IPS-18a (cell line): ENCODE data around the gene SLC2A8.

Experiments used
- H3K27ac ChIP-seq: one replicate; pipeline ENCODE4 v1.5.1; 2013; ENCODE audit warnings: low read length
- H3K27me3 ChIP-seq: one replicate; pipeline ENCODE4 v1.6.1; 2013; ENCODE audit warnings: mild to moderate bottlenecking, low read length; ENCODE audit not compliant: control insufficient read depth, insufficient read depth
- H3K36me3 ChIP-seq: one replicate; pipeline ENCODE4 v1.6.1; 2013; ENCODE audit warnings: low read depth, low read length; ENCODE audit not compliant: control insufficient read depth
- H3K4me1 ChIP-seq: one replicate; pipeline ENCODE4 v1.6.1; 2013; ENCODE audit warnings: low read depth, low read length; ENCODE audit not compliant: control insufficient read depth
- H3K4me3 ChIP-seq: one replicate; pipeline ENCODE4 v1.5.1; 2013; ENCODE audit warnings: low read length
- H3K9ac ChIP-seq: one replicate; pipeline ENCODE4 v1.6.1; 2013; ENCODE audit warnings: mild to moderate bottlenecking, low read length, moderate library complexity
- H3K9me3 ChIP-seq: one replicate; pipeline ENCODE4 v1.6.1; 2013; ENCODE audit warnings: low read depth, low read length; ENCODE audit not compliant: control insufficient read depth

SLC2A8 gene

GRCh38 chr9:127406799-127407491 is 10.0 kb downstream of the SLC2A8 start:
- Histone ChIP-seq H3K4me1 (no peaks in the 10 kb centered on the region), H3K9ac (no peak overlapping the region), H3K36me3 (peaks cover 3% of the 10 kb centered on the region), H3K27me3 (no peaks in the 10 kb centered on the region), H3K9me3 (no peaks in the 10 kb centered on the region), H3K27ac (no peak overlapping the region), H3K4me3 (no peak overlapping the region)

GRCh38 chr9:127407492-127407843 is 10.5 kb downstream of the SLC2A8 start:
- no peak overlapping the region for H3K4me3 ChIP-seq
- H3K36me3 ChIP-seq: peaks cover 3% of the 10 kb centered on the region
- H3K27ac ChIP-seq: no peak overlapping the region
- H3K4me1 ChIP-seq: no peaks in the 10 kb centered on the region
- H3K27me3 ChIP-seq: no peaks in the 10 kb centered on the region
- H3K9me3 ChIP-seq: no peaks in the 10 kb centered on the region
- no peak overlapping the region for H3K9ac ChIP-seq

GRCh38 chr9:127411122-127411521 is 14.2 kb downstream of the SLC2A8 start:
- no peak overlapping the region for H3K9ac ChIP-seq
- no peak overlapping the region for H3K4me3 ChIP-seq
- H3K27me3 ChIP-seq: no peaks in the 10 kb centered on the region
- H3K36me3 ChIP-seq: no peaks in the 10 kb centered on the region
- no peak overlapping the region for H3K27ac ChIP-seq
- H3K4me1 ChIP-seq: no peaks in the 10 kb centered on the region
- H3K9me3 ChIP-seq: no peaks in the 10 kb centered on the region

- Histone ChIP-seq H3K9me3 (no peaks in the 10 kb centered on the region), H3K4me3 (no peak overlapping the region), H3K36me3 (no peaks in the 10 kb centered on the region), H3K27me3 (no peaks in the 10 kb centered on the region), H3K4me1 (no peaks in the 10 kb centered on the region), H3K27ac (no peak overlapping the region), H3K9ac (no peak overlapping the region)
Measured at GRCh38 chr9:127415141-127415540, 18.2 kb downstream of the SLC2A8 start.

- Histone ChIP-seq H3K27ac (no peak overlapping the region), H3K4me1 (no peaks in the 10 kb centered on the region), H3K9me3 (no peaks in the 10 kb centered on the region), H3K4me3 (no peak overlapping the region), H3K27me3 (no peaks in the 10 kb centered on the region), H3K9ac (no peak overlapping the region), H3K36me3 (no peaks in the 10 kb centered on the region)
Measured at GRCh38 chr9:127415657-127416056, 18.7 kb downstream of the SLC2A8 start.

- Histone ChIP-seq H3K4me1 (no peaks in the 10 kb centered on the region), H3K27ac (no peak overlapping the region), H3K9me3 (no peaks in the 10 kb centered on the region), H3K9ac (no peak overlapping the region), H3K4me3 (no peak overlapping the region), H3K36me3 (no peaks in the 10 kb centered on the region), H3K27me3 (no peaks in the 10 kb centered on the region)
Measured at GRCh38 chr9:127417131-127418036, 20.4 kb downstream of the SLC2A8 start.

GRCh38 chr9:127418037-127418471 is 21.1 kb downstream of the SLC2A8 start:
- no peak overlapping the region for H3K4me3 ChIP-seq
- no peak overlapping the region for H3K9ac ChIP-seq
- no peak overlapping the region for H3K27ac ChIP-seq
- H3K9me3 ChIP-seq: no peaks in the 10 kb centered on the region
- H3K36me3 ChIP-seq: no peaks in the 10 kb centered on the region
- H3K27me3 ChIP-seq: no peaks in the 10 kb centered on the region
- no peaks in the 10 kb centered on the region for H3K4me1 ChIP-seq

GRCh38 chr9:127419348-127419747 is 22.4 kb downstream of the SLC2A8 start:
- H3K36me3 ChIP-seq: no peaks in the 10 kb centered on the region
- H3K4me1 ChIP-seq: no peaks in the 10 kb centered on the region
- no peaks in the 10 kb centered on the region for H3K27me3 ChIP-seq
- H3K9me3 ChIP-seq: no peaks in the 10 kb centered on the region
- no peak overlapping the region for H3K27ac ChIP-seq
- no peak overlapping the region for H3K4me3 ChIP-seq
- no peak overlapping the region for H3K9ac ChIP-seq

- H3K4me3 ChIP-seq: no peak overlapping the region
- H3K27me3 ChIP-seq: no peaks in the 10 kb centered on the region
- no peak overlapping the region for H3K27ac ChIP-seq
- no peak overlapping the region for H3K9ac ChIP-seq
- H3K4me1 ChIP-seq: peaks cover 4% of the 10 kb centered on the region
- no peaks in the 10 kb centered on the region for H3K36me3 ChIP-seq
- H3K9me3 ChIP-seq: no peaks in the 10 kb centered on the region
Measured at GRCh38 chr9:127421057-127421456, 24.1 kb downstream of the SLC2A8 start.

GRCh38 chr9:127422133-127422782 is 25.3 kb downstream of the SLC2A8 start:
- Histone ChIP-seq H3K4me3 (peak overlapping the region; percentile 96), H3K27ac (no peak overlapping the region), H3K27me3 (no peaks in the 10 kb centered on the region), H3K9me3 (no peaks in the 10 kb centered on the region), H3K4me1 (peaks cover 4% of the 10 kb centered on the region), H3K36me3 (no peaks in the 10 kb centered on the region), H3K9ac (no peak overlapping the region)

- H3K9me3 ChIP-seq: no peaks in the 10 kb centered on the region
- peak overlapping the region; percentile 74 for H3K9ac ChIP-seq
- H3K4me3 ChIP-seq: peak overlapping the region; percentile 96
- H3K27ac ChIP-seq: no peak overlapping the region
- no peaks in the 10 kb centered on the region for H3K36me3 ChIP-seq
- no peaks in the 10 kb centered on the region for H3K27me3 ChIP-seq
- H3K4me1 ChIP-seq: peaks cover 4% of the 10 kb centered on the region
Measured at GRCh38 chr9:127422787-127423186, 25.8 kb downstream of the SLC2A8 start.
